OCI-LY1 (cell line): ENCODE measurements around the gene HHEX.

Experiments
- H2AFZ ChIP-seq: fragments of 200-600 bp; sonication (generic), shearing (Covaris generic); 2 replicates; pipeline ENCODE4 v1.6.0; 2014; ENCODE audit warnings: antibody characterized with exemption, mild to moderate bottlenecking, low read length
- H3F3A ChIP-seq: fragments of 200-600 bp; sonication (generic), shearing (Covaris generic); 2 replicates; pipeline ENCODE4 v1.6.0; 2014; ENCODE audit warnings: mild to moderate bottlenecking, antibody characterized with exemption, low read length, moderate library complexity; ENCODE audit not compliant: insufficient read depth
- H3K27ac ChIP-seq: fragments of 200-600 bp; sonication (generic); 2 replicates; pipeline ENCODE4 v1.5.1; 2014; ENCODE audit warnings: low read length, mixed run types, mild to moderate bottlenecking, low read depth; ENCODE audit not compliant: poor library complexity, severe bottlenecking
- H3K27me3 ChIP-seq: fragments of 200-600 bp; sonication (generic); 2 replicates; pipeline ENCODE4 v1.6.0; 2014; ENCODE audit warnings: antibody characterized with exemption, mild to moderate bottlenecking, low read length, moderate library complexity; ENCODE audit not compliant: insufficient read depth
- H3K36me3 ChIP-seq: fragments of 200-600 bp; sonication (generic); 2 replicates; pipeline ENCODE4 v1.6.1; 2014; ENCODE audit warnings: mild to moderate bottlenecking, antibody characterized with exemption, low read length, moderate library complexity, mixed read lengths; ENCODE audit not compliant: insufficient read depth
- H3K4me1 ChIP-seq: fragments of 200-600 bp; sonication (generic); 2 replicates; pipeline ENCODE4 v1.5.1; 2014; ENCODE audit warnings: mild to moderate bottlenecking, low read length, moderate library complexity; ENCODE audit not compliant: insufficient read depth, severe bottlenecking
- H3K4me2 ChIP-seq: fragments of 200-600 bp; sonication (generic), shearing (Covaris generic); 2 replicates; pipeline ENCODE4 v1.6.1; 2014; ENCODE audit warnings: low read length
- H3K4me3 ChIP-seq: fragments of 200-600 bp; sonication (generic); 2 replicates; pipeline ENCODE4 v1.5.1; 2014; ENCODE audit warnings: low read length, low read depth, mild to moderate bottlenecking, mixed read lengths; ENCODE audit not compliant: poor library complexity, severe bottlenecking
- H3K79me2 ChIP-seq: fragments of 200-600 bp; shearing (Covaris generic); 2 replicates; pipeline ENCODE4 v1.6.1; 2016; ENCODE audit warnings: mixed run types, low read length, mixed read lengths; ENCODE audit not compliant: insufficient read depth
- H3K9ac ChIP-seq: fragments of 200-600 bp; sonication (generic), shearing (Covaris generic); 2 replicates; pipeline ENCODE4 v1.6.1; 2014; ENCODE audit warnings: mild to moderate bottlenecking, low read length, mixed read lengths
- H3K9me2 ChIP-seq: fragments of 200-600 bp; sonication (generic), shearing (Covaris generic); 2 replicates; pipeline ENCODE4 v1.6.1; 2014; ENCODE audit warnings: low read depth, mild to moderate bottlenecking, low read length, mixed read lengths
- H3K9me3 ChIP-seq: fragments of 200-600 bp; shearing (Covaris generic); 2 replicates; pipeline ENCODE4 v1.6.1; 2014; ENCODE audit warnings: low read length, mixed read lengths
- H4K20me1 ChIP-seq: fragments of 200-600 bp; sonication (generic), shearing (Covaris generic); 2 replicates; pipeline ENCODE4 v1.6.0; 2016; ENCODE audit warnings: mild to moderate bottlenecking, low read length; ENCODE audit not compliant: insufficient read depth
- CTCF ChIP-seq: fragments of 200-600 bp; sonication (generic), shearing (Covaris generic); IDR thresholded peaks from 2 replicates; pipeline ENCODE4 v1.5.1; 2017; ENCODE audit warnings: mild to moderate bottlenecking, antibody characterized with exemption, low read length, moderate library complexity, mixed read lengths
- EZH2 ChIP-seq: fragments of 200-600 bp; sonication (generic), shearing (Covaris generic); IDR thresholded peaks from 2 replicates; pipeline ENCODE4 v1.8.0; 2017; ENCODE audit warnings: borderline replicate concordance, mixed run types, mild to moderate bottlenecking, antibody characterized with exemption, low read length, moderate library complexity, mixed read lengths

Gene HHEX

GRCh38 chr10:92732958-92733357 lies 43.2 kb downstream of the HHEX start:
- peaks cover 8% of the 10 kb centered on the region for H3K4me1 ChIP-seq
- H4K20me1 ChIP-seq, result no peaks in the 10 kb centered on the region
- no peaks in the 10 kb centered on the region for H3K36me3 ChIP-seq
- H3K9me2 ChIP-seq, result no peaks in the 10 kb centered on the region
- no peaks in the 10 kb centered on the region for H3F3A ChIP-seq
- H3K27ac ChIP-seq, result no peak overlapping the region
- H2AFZ ChIP-seq, result no peak overlapping the region
- H3K9ac ChIP-seq, result no peak overlapping the region
- H3K79me2 ChIP-seq, result no peaks in the 10 kb centered on the region
- no peak overlapping the region for H3K4me3 ChIP-seq
- H3K9me3 ChIP-seq, result no peaks in the 10 kb centered on the region
- no peak overlapping the region for H3K4me2 ChIP-seq
- H3K27me3 ChIP-seq, result no peaks in the 10 kb centered on the region
- no peak for TF ChIP-seq EZH2
- no peak for TF ChIP-seq CTCF

GRCh38 chr10:92734301-92734700 lies 44.5 kb downstream of the HHEX start:
- Histone ChIP-seq H3K27ac (no peak overlapping the region), H3K4me2 (no peak overlapping the region), H3K9me3 (no peaks in the 10 kb centered on the region), H3K9ac (no peak overlapping the region), H3K4me1 (peaks cover 8% of the 10 kb centered on the region), H3K36me3 (no peaks in the 10 kb centered on the region), H3K4me3 (no peak overlapping the region), H3F3A (no peaks in the 10 kb centered on the region), H2AFZ (no peak overlapping the region), H4K20me1 (no peaks in the 10 kb centered on the region), H3K79me2 (no peaks in the 10 kb centered on the region), H3K27me3 (no peaks in the 10 kb centered on the region), H3K9me2 (no peaks in the 10 kb centered on the region)
- TF ChIP-seq EZH2 (no peak), CTCF (no peak)

GRCh38 chr10:92735938-92736337 lies 46.2 kb downstream of the HHEX start:
- Histone ChIP-seq H3K9ac (no peak overlapping the region), H3K79me2 (no peaks in the 10 kb centered on the region), H3K9me3 (no peaks in the 10 kb centered on the region), H3F3A (no peaks in the 10 kb centered on the region), H3K4me1 (no peaks in the 10 kb centered on the region), H3K4me2 (no peak overlapping the region), H3K36me3 (no peaks in the 10 kb centered on the region), H3K27ac (no peak overlapping the region), H3K27me3 (no peaks in the 10 kb centered on the region), H4K20me1 (no peaks in the 10 kb centered on the region), H2AFZ (no peak overlapping the region), H3K9me2 (no peaks in the 10 kb centered on the region), H3K4me3 (no peak overlapping the region)
- TF ChIP-seq EZH2 (no peak), CTCF (no peak)
